GM21381 (cell line): Measurements from ENCODE around the gene AUTS2.
A peak's percentile ranks its signal among the peaks of the same experiment; 100 is the strongest.

Source experiments
- ATAC-seq: cut with Tn5 transposase; IDR thresholded peaks from one replicate; pipeline ENCODE4 v1.9.1; 2021; ENCODE audit warnings: mild to moderate bottlenecking, moderate library complexity; ENCODE audit not compliant: unreplicated experiment

Gene AUTS2

GRCh38 chr7:70047384-70047783 lies 449.1 kb downstream of the AUTS2 start:
- no peak for ATAC-seq

- ATAC-seq: no peak
These were observed 449.7 kb downstream of the AUTS2 start for GRCh38 chr7:70047891-70048448.

- no peak for ATAC-seq
These were observed 453.5 kb downstream of the AUTS2 start for GRCh38 chr7:70051726-70052125.

GRCh38 chr7:70052691-70053090 lies 454.4 kb downstream of the AUTS2 start:
- no peak for ATAC-seq

GRCh38 chr7:70053421-70053820 lies 455.1 kb downstream of the AUTS2 start:
- no peak for ATAC-seq

- no peak for ATAC-seq
These were observed 455.7 kb downstream of the AUTS2 start for GRCh38 chr7:70053989-70054388.

GRCh38 chr7:70056363-70056762 lies 458.1 kb downstream of the AUTS2 start:
- ATAC-seq: no peak

- ATAC-seq: no peak
These were observed 462.2 kb downstream of the AUTS2 start for GRCh38 chr7:70060298-70061068.

- ATAC-seq: no peak
These were observed 465.1 kb downstream of the AUTS2 start for GRCh38 chr7:70063371-70063770.

- ATAC-seq: no peak
These were observed 465.7 kb downstream of the AUTS2 start for GRCh38 chr7:70063927-70064326.

GRCh38 chr7:70066844-70067243 lies 468.6 kb downstream of the AUTS2 start:
- ATAC-seq: no peak

- no peak for ATAC-seq
These were observed 470.3 kb downstream of the AUTS2 start for GRCh38 chr7:70068531-70068930.

GRCh38 chr7:70069977-70070376 lies 471.7 kb downstream of the AUTS2 start:
- ATAC-seq: peak; percentile 59

GRCh38 chr7:70071766-70072165 lies 473.5 kb downstream of the AUTS2 start:
- no peak for ATAC-seq

GRCh38 chr7:70072220-70072619 lies 473.9 kb downstream of the AUTS2 start:
- ATAC-seq: no peak

- no peak for ATAC-seq
These were observed 478.1 kb downstream of the AUTS2 start for GRCh38 chr7:70076325-70076724.

- no peak for ATAC-seq
These were observed 483.9 kb downstream of the AUTS2 start for GRCh38 chr7:70082099-70082611.

- ATAC-seq: no peak
These were observed 493.1 kb downstream of the AUTS2 start for GRCh38 chr7:70091362-70091761.

- ATAC-seq: no peak
These were observed 494.3 kb downstream of the AUTS2 start for GRCh38 chr7:70092314-70093204.

GRCh38 chr7:70093205-70093904 lies 495.1 kb downstream of the AUTS2 start:
- no peak for ATAC-seq

GRCh38 chr7:70094831-70095230 lies 496.6 kb downstream of the AUTS2 start:
- no peak for ATAC-seq
